Stimulated activated CD4-positive, alpha-beta T cell treated with anti-CD3 and anti-CD28 coated beads, Interleukin-2, amount 100 ng/mL, for 24 hours (primary cell): ENCODE data around the gene ZBTB42.
A peak's percentile ranks its signal among the peaks of the same experiment; 100 is the strongest.
"Not testable (repeated sequence)": the region's sequence is repeated elsewhere in the genome, so short reads cannot be mapped to it uniquely, and the experiment has no call there.

Experiments used
- DNase-seq, 2 donors: peaks; one replicate each; pipeline ENCODE4 v3.0.0-alpha.2; 2020

ZBTB42 gene

DNA sequence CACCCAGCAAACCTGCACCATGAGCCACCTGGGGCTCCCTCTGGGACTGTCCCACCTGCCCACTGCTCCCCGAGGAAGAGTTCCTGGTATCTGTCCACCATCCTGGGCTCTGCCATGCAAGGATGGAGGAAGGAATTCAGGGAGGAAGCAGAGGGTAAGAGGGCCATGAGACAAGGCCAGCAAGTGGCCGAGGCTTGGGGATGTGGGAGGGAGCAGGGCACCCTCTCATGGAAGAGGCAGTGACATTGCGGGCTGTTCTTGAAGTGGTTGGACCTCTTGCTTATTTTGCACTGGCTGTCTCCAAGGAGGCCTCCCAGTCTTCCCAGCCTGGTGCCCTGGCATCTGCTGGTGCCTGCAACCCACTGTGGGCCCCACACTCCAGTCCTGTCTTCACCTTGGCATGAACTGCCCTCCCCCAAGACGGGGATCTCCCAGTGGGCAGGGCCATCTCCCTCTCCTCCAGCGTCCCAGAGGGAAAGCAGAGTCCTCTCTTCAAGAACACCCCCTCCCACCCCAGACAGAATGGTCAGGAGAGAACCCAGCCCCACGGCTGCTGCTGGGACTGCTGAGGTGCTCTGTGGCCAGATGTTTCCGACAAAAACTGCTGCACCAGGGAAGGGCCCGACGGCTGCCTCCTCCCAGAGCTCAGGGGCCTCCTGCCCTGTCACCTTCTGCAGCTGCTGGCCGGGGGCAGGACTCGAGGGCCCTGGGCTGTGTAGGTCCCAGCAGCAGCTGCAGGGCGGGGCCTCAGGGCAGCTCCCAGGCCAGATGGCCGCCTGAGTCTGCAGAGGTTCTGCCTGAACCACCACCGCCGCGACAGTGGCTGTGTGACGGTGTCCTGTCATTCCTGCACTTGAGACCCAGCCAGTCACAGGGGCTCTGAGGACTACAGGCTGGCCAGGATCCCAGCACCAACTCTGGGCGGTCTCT lies 3.5 kb upstream of the ZBTB42 start:
- DNase-seq, result no peak

DNA sequence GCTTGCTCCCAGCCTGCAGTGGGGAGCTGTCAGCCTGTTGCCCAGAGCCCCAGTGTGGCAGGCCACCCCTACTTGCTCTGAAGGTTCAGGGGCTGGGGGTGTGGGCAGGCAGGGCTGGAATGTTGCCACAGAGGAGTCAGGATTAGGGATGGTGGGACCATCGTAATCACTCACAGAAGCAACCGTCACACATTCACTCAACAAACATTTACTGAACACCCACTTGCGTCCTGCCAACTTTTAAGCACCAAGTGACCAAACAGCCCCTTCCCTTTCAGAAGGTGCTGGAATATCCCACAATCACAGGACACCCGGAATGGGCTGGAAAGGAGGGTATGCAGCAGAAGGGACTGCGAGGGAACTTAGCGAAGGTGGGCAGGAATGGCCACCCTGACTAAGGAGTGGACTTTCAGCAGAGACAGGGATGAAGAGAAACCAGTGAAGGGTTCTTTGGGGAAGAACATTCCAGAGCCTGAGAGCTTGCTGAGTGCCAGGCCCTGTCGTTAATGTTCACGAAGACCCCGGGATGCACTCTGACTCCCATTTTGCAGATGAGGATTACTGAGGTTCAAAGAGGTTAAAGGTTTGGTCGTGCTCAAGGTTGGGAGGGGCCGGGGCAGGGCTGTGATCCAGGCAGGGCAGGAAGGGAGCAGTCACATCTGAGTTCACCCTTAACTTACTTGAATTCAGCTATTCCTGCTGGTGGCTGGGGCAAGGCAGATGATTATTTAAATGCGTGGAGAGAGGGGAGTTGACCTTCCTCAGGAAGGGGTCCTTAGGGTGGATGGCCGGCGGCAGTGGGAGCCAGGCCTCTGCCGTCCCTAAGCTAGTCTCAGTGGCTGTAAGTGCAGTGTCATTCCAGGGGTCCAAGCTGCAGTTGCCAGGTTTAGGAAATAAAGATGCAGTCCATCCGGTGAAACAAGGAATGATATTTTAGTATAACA lies 2.3 kb upstream of the ZBTB42 start:
- DNase-seq, result no peak

DNA sequence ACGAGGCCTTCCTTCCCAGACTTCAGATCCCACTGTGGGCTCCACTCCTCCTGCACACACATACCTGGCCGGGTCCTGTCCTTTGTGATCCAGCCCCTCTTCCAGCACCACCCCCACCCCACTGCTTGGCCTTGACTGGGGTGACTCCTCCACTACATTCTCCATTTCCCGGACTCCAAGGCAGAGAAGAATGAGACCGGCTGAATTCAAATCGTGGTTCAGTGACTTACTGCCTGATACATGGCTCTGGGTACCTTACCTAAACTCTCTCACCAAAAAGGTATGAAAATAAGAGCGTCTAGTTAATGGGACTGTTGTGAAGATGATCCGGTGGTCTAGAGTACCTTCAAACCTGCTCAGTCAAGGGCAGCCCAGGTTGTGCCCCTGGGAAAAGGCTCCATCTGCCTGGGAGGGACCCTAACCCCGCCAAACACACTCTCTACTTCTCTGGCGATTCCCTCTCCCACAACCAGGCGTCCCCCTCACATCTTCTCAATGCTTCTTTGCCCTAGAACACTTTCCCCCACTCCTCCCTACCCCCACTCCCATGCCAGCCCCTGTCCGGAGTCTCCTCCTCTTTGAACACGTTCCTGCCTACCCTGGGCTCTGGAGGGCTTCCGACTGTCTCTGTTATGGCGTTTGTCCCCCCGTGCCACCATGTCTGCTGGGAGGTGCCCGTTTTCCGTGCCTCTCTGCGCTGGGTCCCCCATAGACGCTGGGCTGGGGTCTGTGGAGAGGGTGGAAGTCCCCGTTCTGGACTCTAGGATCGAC lies 1.5 kb upstream of the ZBTB42 start:
- DNase-seq, result no peak

DNA sequence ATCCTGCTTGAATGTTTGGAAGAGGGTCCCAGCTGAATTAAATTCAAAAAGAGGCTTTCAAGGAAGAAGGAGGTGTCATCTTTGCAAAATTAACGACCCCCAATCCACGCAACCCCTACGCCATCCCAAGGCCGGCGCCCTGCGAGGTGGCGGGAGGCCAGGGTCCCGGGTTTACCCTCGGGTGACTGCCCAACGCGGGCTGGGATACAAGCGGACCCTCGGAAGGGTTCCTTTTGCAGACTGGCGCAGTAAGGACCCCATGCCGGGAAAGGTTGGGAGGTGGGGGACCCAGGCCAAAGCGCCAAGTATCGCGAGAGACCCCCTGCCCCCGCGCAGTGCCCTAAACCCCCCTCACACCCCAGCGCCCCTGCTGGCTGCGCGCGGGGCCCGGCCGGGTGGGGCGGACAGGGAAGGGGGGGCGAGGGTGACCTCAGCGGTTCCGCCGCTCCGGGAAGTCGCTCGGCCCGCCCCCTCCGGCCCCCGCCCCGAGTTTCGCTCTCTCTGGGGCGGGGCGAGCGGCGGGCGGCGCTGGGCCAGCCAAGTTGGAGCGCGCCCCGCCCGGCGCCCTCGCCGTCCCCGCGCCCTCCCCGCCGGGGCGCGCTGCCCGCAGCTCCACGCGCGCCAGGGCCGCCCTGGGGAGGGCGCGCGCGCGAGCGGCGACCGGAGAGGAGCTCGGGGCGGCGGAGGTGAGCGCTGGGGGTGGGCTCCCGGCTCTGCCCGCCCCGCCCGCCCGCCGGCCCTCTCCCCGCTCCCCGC lies 708 bp upstream of the ZBTB42 start:
- peak; percentile 80 to 85 for DNase-seq

DNA sequence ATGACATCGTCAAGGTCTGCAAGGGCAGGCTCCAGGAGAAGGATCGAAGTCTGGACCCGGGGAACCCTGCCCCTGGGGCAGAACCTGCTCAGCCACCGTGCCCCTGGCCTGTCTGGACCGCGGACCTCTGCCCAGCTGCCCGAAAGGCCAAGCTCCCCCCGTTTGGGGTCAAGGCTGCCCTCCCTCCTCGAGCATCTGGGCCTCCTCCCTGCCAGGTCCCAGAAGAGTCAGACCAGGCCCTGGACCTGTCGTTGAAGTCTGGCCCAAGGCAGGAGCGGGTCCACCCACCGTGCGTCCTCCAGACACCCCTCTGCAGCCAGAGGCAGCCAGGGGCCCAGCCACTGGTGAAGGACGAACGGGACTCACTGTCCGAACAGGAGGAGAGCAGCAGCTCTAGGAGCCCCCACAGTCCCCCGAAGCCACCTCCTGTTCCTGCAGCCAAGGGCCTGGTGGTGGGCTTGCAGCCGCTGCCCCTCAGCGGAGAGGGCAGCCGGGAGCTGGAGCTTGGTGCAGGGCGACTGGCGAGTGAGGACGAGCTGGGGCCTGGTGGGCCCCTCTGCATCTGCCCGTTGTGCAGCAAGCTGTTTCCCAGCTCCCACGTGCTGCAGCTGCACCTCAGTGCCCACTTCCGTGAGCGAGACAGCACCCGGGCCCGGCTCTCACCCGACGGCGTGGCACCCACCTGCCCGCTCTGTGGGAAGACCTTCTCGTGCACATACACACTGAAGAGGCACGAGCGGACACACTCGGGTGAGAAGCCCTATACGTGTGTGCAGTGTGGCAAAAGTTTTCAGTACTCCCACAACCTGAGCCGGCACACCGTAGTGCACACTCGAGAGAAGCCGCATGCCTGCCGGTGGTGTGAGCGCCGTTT lies 856 bp downstream of the ZBTB42 start:
- no peak for DNase-seq

DNA sequence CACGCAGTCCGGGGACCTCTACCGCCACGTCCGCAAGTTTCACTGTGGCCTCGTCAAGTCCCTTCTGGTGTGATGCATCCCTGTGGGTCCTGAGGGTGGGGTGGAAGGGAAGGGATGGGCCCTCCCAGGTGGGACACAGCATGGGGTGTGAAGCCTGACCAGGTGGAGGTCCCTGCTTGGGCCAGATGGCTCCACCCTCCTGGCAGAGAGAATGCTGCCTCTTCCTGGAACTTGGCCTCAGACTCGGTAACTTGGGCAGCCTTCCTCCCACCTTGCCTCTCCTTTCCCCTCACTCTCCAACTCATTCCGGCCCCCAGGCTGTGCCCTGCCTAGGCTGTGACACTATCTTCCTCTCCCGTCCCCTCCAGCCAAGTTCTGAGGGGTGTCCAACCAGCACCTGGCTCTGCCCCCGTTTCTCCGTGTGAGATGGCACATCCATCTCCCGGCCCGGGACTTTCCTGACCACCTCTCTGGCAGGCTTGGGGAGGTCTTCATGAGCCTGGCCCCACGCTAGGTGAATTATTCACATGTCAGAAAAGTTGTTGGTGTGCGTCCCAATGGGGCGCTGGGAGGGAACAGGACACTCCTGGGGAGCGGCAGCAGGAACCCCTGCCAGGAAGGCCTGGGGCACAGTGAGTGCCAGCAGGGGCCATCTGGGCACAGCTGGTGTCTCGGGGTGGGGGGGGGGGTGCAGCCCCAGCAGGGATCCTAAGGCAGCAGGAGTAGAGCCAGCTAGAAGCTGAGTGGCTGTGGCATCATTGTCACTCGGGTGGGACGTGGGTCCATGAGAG lies 1.7 kb downstream of the ZBTB42 start:
- DNase-seq, result no peak

DNA sequence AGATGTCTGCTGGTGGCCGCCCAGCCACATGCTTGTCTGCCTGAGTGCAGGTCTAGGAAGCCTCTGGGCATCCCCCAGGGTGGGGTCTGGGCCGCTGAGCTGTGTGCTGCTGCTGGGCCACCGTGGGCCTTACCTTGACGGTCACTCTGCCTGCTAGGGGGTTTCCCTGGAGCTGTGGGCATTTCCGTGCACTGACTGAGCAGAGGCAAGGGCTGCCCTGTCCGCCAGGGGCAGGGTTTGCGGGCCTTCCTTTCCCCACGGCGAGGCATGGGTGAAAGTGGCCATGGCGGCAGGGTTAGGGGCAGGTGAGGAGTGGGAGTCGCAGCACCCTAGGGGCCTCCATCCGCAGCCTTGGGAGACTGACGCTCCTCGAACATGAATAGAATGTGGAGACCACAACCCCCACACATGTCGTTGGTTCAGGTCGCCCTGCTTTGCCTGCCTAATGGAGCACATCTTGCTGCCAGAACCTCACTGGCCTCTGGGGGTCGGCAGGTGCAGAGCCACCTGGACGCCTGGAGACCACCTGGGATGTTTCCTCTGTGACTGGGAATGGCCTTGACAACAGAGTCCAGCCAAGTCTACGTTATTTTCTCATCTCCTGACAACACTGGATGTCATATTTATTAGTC lies 2.5 kb downstream of the ZBTB42 start:
- no peak for DNase-seq

DNA sequence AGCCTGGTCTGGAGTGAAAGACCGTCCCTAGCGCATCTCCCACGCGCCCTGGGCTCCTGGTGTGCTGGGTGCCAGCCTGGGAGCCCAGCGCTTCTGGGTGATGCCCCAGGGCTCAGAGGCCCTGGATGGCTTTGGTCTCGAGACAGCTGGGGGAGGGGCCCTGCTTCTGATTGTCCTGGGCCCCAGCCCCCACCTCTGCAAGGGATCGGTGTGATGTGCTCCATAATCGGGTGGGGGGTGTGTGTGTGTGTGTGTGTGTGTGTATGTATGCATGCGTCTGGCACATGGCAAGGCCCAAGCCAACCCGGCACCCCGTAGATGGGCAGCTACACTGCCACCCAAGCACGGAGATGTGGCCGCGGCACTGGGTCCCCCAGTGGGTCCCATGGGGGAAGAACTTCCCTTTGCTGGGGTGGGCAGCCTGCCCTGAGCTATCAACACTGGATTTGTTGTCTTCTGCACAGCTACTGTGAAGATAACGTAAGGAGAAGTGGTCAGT lies 3.1 kb downstream of the ZBTB42 start:
- DNase-seq, result no peak

DNA sequence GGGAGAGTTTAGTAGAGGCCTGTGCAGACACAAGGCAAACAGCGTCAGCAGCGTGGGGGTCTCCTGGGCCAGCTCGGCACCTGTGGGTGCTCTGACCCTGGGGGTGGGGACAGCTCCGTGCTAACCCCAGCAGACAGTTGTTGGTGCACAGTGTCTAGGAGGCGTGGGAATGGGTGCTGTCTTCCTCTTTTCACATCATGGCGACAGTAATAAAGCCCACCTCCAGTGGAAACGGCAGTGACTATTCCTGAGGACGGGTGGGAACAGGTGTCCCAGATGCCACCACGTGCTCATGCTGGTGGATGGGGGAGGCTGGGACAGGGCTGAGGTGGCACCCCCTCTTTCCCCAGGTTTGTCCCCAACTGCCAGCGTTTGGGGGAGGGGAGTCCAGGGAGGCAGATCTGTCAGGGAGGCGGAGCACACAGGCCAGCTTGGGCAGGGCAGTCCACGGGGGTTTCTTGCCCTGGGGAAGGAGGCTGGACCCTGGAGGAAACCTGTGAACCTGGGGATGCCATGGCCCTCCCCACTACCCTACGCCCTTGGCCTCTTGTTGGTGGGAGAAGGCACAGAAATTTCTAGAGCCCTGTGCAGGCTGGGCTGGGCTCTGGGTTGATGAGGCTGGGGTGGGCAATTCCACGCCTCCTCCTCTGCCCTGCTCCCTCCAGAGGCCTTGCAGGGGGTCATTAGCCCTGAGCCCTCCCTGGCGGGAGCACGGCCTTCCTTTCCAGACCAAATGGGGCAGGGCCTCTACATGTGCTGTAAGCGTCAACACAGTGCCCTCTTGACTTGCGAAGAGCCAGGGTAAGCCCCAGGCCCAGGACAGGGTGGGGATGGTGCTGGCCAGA lies 3.8 kb downstream of the ZBTB42 start:
- DNase-seq, result no peak

DNA sequence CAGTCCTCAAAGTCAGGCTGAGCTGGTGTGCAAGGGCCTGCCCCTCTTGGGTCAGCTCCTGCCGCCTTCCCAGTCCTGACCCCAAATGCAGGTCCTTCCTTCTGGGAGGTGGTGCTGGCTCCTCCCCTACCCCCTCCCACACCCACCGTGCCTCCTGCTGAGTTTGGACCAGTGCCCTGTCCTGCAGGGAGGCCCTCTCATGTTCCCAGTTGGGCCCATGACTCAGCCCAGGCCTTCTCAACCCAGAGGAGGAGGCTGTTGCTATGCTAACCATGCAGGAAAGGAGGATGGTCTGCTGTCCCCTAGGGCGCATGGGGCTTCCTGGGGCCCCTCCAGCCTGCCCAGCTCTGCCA lies 4.4 kb downstream of the ZBTB42 start:
- DNase-seq, result no peak

DNA sequence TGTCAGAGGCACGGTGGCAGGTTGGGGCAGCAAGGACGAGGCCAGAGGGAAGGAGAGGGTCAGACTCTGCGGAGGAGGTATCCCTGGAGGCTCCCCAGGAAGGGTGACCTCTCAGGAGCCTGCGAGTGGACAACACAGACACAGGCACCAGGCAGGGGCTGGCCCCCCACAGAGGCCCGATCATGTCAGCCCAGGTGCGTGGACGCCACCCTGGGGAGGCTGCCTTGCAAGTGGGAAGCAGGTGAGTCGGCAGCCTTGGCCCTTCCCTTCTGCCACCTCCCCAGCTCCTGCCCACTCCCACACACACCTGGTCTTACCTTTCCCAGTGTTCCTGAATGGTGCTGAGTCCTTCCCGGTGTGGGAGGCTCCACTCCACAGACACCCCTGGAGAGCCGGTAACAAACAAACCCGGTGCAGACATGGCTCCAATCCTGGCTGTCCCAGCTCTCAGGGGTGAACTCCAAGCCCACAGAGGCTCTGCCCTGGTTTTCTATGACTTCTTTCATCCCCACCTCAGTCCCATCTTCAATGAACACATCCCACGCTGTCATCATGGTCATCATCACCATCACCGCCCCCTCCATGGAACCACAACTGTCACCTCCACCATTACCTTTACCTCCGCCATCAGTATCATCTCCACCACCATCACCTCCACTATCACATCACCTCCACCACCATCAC lies 5.2 kb downstream of the ZBTB42 start:
- no peak for DNase-seq

DNA sequence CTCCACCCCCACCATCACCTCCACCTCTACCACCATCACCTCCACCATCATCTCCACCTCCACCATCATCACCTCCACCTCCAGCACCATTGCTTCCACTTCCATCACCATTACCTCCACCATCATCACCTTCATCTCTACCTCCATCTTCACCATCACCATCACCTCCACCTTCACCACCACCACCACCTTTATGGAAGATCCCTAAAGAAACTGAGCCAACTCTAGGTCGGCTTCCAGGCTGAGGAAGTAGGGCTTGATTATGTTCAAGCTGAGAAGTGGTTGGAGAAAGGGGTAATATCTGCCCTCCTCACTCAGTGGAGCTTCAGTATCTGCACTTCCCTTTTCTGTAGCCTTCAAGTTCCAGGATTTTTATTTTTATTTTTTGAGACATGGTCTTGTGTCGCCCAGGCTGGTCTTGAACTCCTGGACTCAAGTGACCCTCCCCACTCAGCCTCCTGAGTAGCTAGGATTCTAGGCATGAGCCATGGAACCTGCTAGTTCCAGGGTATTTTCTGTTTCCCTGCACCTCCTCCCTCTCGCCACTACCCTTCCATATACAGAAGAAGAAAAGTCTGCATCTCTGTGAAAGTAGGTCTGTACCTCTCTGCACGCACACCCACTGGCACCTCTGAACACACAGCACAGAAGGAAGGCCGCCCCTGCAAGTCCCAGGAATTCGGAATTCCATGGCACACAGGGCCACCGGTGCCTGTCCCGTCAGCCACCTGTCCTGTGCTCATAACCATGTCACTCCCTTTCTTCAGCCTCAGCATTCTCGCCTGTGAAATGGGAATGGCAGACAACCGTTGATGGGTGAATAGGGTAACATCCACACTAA lies 5.9 kb downstream of the ZBTB42 start:
- no peak for DNase-seq

DNA sequence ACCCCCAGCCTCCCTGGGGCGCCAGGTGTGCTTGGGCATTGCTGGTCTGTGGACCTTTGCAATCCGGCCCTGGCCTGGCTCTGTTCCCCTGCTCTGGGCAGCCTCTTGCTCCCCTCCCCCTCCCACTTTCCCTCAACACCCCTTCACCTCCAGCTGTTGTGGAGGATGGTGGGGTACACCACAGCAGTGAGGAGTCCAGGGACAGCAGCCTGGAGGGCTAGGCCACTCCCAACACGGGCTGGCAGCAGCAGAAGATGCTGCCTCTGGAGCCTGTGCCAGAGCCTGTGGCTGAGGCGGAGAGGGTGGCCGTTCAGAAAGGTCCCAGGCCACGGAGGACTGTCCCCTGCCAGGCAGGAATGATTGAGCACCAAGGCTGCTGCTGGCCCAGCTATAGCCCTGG lies 7.6 kb downstream of the ZBTB42 start:
- DNase-seq, result no peak

DNA sequence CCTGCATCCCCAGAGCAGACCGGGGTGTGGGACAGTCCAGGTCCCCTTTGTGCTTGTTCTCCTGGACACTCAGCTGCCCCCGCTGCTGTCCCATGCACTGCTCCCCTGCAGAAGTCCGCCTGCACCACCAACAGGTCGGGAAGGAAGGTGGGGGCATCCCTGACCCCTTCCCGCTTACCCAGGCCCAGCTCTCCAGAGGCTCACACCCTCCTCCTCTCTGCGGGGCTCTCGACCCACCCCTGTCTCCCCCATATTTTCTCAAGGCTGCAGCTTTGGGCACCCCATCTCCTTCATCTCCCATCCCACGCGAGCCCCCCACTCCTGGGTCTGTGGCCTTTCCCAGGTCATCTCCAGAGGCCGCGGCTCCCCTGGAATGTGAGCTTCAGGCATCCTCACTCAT lies 9.4 kb downstream of the ZBTB42 start:
- DNase-seq, result no peak

DNA sequence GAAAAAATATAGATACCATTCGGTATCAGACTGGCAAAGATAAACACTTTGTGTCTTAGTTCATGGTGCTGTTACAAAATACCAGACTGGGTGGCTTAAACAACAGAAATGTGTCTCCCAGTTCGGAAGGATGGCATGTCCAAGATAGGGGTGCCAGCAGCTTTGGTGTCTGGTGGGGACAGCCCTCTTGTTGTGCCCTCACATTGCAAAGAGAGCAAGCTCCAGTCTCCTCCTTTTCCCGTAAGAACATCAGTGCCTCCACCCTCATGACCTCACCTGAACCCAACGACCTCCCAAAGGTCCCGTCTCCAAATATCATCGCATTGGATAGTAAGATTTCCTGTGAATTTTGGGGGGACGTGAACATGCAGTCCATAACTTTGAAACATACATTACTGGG lies 12.4 kb downstream of the ZBTB42 start:
- no peak for DNase-seq

DNA sequence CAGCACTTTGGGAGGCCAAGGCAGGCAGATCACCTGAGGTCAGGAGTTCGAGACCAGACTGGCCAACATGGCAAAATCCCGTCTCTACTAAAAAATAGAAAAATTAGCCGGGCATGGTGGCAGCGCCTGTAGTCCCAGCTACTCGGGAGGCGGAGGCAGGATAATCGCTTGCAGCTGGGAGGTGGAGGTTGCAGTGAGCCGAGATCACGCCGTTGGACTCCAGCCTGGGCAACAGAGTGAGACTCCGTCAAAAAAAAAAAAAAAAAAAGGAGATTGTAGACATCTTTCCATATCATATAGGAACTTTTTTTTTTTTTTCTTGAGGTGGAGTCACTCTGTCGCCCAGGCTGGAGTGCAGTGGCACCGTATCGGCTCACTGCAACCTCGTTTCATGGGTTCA lies 13.8 kb downstream of the ZBTB42 start:
- DNase-seq, result not testable (repeated sequence)

DNA sequence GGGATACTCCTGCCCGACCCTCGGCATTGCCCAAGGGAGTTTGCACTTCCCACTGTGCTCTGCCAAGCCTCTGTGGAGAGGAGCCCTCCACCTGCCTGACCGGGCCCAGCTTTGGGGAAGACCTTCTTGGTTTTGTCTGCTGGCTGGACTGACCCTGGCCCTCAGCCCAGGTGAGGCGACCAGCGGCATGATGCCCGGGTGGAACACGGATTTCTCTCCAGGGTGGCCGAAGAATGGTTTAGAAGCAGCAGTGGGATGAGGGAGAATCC lies 15.6 kb downstream of the ZBTB42 start:
- DNase-seq, result no peak
